ENCODE data around the gene CLIC5. TPM values are rescaled to one million over a fixed set of nuclear protein-coding genes. Genes with fewer than 3 reads are reported as not detected.

The CLIC5 gene
- total RNA-seq, 1 experiment from 2014 or later: 0.20 TPM

DNA sequence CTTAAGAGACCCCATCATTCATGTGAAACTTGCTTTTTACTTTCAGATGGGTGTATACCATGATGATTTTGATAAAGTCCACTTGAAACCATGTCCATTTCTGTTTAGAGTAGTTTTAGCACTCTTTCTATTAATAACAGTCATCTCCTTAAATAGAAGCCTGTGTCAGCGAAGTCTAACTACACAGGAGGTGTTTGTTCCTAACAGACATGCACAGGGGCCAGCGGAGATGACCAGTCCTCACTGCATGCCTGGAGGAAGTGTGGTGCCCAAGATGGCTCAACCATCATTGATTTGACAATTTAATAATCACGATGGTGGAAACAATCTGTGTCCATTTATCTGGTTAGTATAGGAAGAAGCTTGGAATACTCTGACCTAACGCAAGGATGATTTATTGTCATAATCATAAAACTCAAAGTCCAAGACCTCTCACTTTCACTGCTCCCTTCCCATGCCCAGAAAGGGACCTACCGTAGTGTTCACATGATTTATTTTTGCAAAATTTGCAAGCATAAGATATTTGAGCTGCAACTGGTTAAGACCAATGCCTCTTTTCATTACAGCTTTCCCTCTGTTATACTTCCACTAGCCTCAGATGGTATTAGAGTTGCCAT is 31.0 kb upstream of the CLIC5 start:
- no peak for DNase-seq
- H3K14ac ChIP-seq (ENCODE audit: insufficient read depth, low read length): no peak overlapping the region
- no peak overlapping the region for H2BK15ac ChIP-seq (ENCODE audit: low read depth, low read length)
- no peak overlapping the region for H3K56ac ChIP-seq (ENCODE audit: insufficient read length, low read depth, low read length)
- no peaks in the 10 kb centered on the region for H3K79me2 ChIP-seq (ENCODE audit: insufficient read depth, low read length)
- no peak overlapping the region for H2BK120ac ChIP-seq (ENCODE audit: low read depth, low read length, poor library complexity, severe bottlenecking)
- TF ChIP-seq, protein P1, sequence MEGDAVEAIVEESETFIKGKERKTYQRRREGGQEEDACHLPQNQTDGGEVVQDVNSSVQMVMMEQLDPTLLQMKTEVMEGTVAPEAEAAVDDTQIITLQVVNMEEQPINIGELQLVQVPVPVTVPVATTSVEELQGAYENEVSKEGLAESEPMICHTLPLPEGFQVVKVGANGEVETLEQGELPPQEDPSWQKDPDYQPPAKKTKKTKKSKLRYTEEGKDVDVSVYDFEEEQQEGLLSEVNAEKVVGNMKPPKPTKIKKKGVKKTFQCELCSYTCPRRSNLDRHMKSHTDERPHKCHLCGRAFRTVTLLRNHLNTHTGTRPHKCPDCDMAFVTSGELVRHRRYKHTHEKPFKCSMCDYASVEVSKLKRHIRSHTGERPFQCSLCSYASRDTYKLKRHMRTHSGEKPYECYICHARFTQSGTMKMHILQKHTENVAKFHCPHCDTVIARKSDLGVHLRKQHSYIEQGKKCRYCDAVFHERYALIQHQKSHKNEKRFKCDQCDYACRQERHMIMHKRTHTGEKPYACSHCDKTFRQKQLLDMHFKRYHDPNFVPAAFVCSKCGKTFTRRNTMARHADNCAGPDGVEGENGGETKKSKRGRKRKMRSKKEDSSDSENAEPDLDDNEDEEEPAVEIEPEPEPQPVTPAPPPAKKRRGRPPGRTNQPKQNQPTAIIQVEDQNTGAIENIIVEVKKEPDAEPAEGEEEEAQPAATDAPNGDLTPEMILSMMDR (conservative IDR thresholded peaks at IDR 0.05): no peak
- no peaks in the 10 kb centered on the region for H3K23me2 ChIP-seq (ENCODE audit: insufficient read length, low read depth, low read length, poor library complexity, severe bottlenecking)
- H3K79me1 ChIP-seq (ENCODE audit: insufficient read depth, low read depth, low read length, poor library complexity, severe bottlenecking): no peaks in the 10 kb centered on the region
- H3K4me2 ChIP-seq (ENCODE audit: insufficient read depth, insufficient read length, low read length): no peak overlapping the region
- H2BK5ac ChIP-seq (ENCODE audit: insufficient read length, low read length): no peak overlapping the region
- no peak overlapping the region for H3T11ph ChIP-seq (ENCODE audit: low read length)
- no peaks in the 10 kb centered on the region for H3K27me3 ChIP-seq (ENCODE audit: insufficient read depth, low read length)
- Mint-ChIP-seq H3K27me3 (ENCODE audit: low read depth) (no peaks in the 10 kb centered on the region), H3K4me3 (no peak overlapping the region), H3K27ac (no peak overlapping the region), H3K36me3 (ENCODE audit: insufficient read depth in 1 of 3, low read depth in 3 of 3) (no peaks in the 10 kb centered on the region; a peak in 1 of 7 replicates), H3K4me1 (peaks cover 22 to 23% of the 10 kb centered on the region in 2 experiments), H3K9me3 (no peaks in the 10 kb centered on the region)
- no peak overlapping the region for H4K91ac ChIP-seq (ENCODE audit: insufficient read length, low read depth, low read length)
- H3K9ac ChIP-seq (ENCODE audit: extremely low read depth, insufficient read length, low read length): no peak overlapping the region
- H2BK20ac ChIP-seq (ENCODE audit: low read depth, low read length, poor library complexity, severe bottlenecking): no peak overlapping the region
- no peak overlapping the region for H4K5ac ChIP-seq (ENCODE audit: insufficient read length, low read depth, low read length)
- no peaks in the 10 kb centered on the region for H3K9me3 ChIP-seq (ENCODE audit: control insufficient read depth, low read depth, low read length)
- H2BK12ac ChIP-seq (ENCODE audit: insufficient read length, low read depth, low read length): no peak overlapping the region
- no peaks in the 10 kb centered on the region for H4K20me1 ChIP-seq (ENCODE audit: control insufficient read depth, insufficient read depth, insufficient read length)
- H2AK5ac ChIP-seq (ENCODE audit: insufficient read length, low read length): no peak overlapping the region
- no peak overlapping the region for H3K18ac ChIP-seq (ENCODE audit: insufficient read length, low read depth, low read length)
- no peaks in the 10 kb centered on the region; the same call in 1 of the 2 replicates for H3K4me1 ChIP-seq (ENCODE audit: insufficient read depth, low read length)
- H3K27ac ChIP-seq (ENCODE audit: insufficient read length, low read depth, low read length): no peak overlapping the region
- H2AFZ ChIP-seq (ENCODE audit: low read length): no peak overlapping the region
- H4K8ac ChIP-seq (replicated peaks; ENCODE audit: insufficient read length, low read depth, low read length): no peak overlapping the region
- H3K4ac ChIP-seq (ENCODE audit: low read depth, low read length): no peak overlapping the region
- no peak overlapping the region for H3K23ac ChIP-seq (ENCODE audit: insufficient read length, low read depth, low read length)
- no CpG with 5 or more reads among the region's 5 CpGs for WGBS (ENCODE audit: extremely low coverage, insufficient read length, low lambda C conversion rate)

Measured in H9 (cell line).